OCI-LY3 (cell line): ENCODE results near the gene USHBP1.
"Not testable (repeated sequence)": the region's sequence is repeated elsewhere in the genome, so short reads cannot be mapped to it uniquely, and the experiment has no call there.

Experiments
- H2AFZ ChIP-seq: fragments of 200-600, 300-600 bp; shearing (Covaris generic); 2 replicates; pipeline ENCODE4 v1.6.0; 2014; ENCODE audit warnings: antibody characterized with exemption, low read depth, low read length
- H3K27ac ChIP-seq: fragments of 200-600, 300-600 bp; sonication (generic); 2 replicates; pipeline ENCODE4 v1.5.1; 2014; ENCODE audit warnings: mild to moderate bottlenecking, low read length, moderate library complexity, mixed read lengths
- H3K27me3 ChIP-seq: fragments of 200-600, 300-600 bp; sonication (generic); 2 replicates; pipeline ENCODE4 v1.6.1; 2014; ENCODE audit warnings: low read depth, low read length, mixed read lengths
- H3K36me3 ChIP-seq: fragments of 200-600, 300-600 bp; sonication (generic); replicated peaks from 2 replicates; pipeline ENCODE3; 2014; ENCODE audit warnings: low read depth, low read length, mixed read lengths
- H3K4me1 ChIP-seq: fragments of 300-600, 200-600 bp; sonication (generic); 2 replicates; pipeline ENCODE4 v1.6.1; 2014; ENCODE audit warnings: low read length, mixed read lengths
- H3K4me2 ChIP-seq: fragments of 200-600, 300-600 bp; sonication (generic); 2 replicates; pipeline ENCODE4 v1.6.1; 2014; ENCODE audit warnings: low read length, mixed read lengths
- H3K4me3 ChIP-seq: fragments of 300-600, 200-600 bp; sonication (generic); 2 replicates; pipeline ENCODE4 v1.5.1; 2014; ENCODE audit warnings: antibody characterized with exemption, mild to moderate bottlenecking, low read length, moderate library complexity
- H3K79me2 ChIP-seq: fragments of 300-600, 200-600 bp; shearing (Covaris generic); 2 replicates; pipeline ENCODE4 v1.6.1; 2014; ENCODE audit warnings: mild to moderate bottlenecking, low read length, mixed read lengths
- H3K9ac ChIP-seq: fragments of 300-600, 200-600 bp; shearing (Covaris generic); 2 replicates; pipeline ENCODE4 v1.6.0; 2014; ENCODE audit warnings: mild to moderate bottlenecking, low read length, moderate library complexity
- H3K9me3 ChIP-seq: fragments of 200-600, 300-600 bp; shearing (Covaris generic); 2 replicates; pipeline ENCODE4 v1.6.1; 2014; ENCODE audit warnings: low read length, mixed read lengths; ENCODE audit not compliant: insufficient read depth
- H4K20me1 ChIP-seq: fragments of 200-600, 300-600 bp; sonication (generic); 2 replicates; pipeline ENCODE4 v1.6.1; 2016; ENCODE audit warnings: low read length, mixed read lengths; ENCODE audit not compliant: insufficient read depth
- CTCF ChIP-seq: fragments of 200-600, 300-600 bp; sonication (generic); IDR thresholded peaks from 2 replicates; pipeline ENCODE4 v1.5.1; 2014; ENCODE audit warnings: antibody characterized with exemption, low read length, low read depth
- EZH2phosphoT487 ChIP-seq: fragments of 200-600 bp; shearing (Covaris generic); IDR thresholded peaks from 2 replicates; pipeline ENCODE4 v1.6.1; 2018; ENCODE audit warnings: antibody characterized with exemption, mixed run types, low read depth

The USHBP1 gene

GRCh38 chr19:17281391-17282304, 17.1 kb upstream of the USHBP1 start, which contains the start of gene ANKLE1:
TSS of gene ANKLE1 (plus strand) at chr19:17281901. CDS start at chr19:17281921, 20 bp downstream.
- Histone ChIP-seq H4K20me1 (no peaks in the 10 kb centered on the region), H3K4me1 (peaks cover 3% of the 10 kb centered on the region), H3K9me3 (no peaks in the 10 kb centered on the region), H3K36me3 (peaks cover 6% of the 10 kb centered on the region), H3K4me3 (peak within 1 kb of the TSS; percentile 65), H2AFZ (no peak within 1 kb of the TSS), H3K4me2 (peak within 1 kb of the TSS; percentile 63), H3K27ac (no peak within 1 kb of the TSS), H3K9ac (no peak within 1 kb of the TSS), H3K79me2 (no peaks in the 10 kb centered on the region), H3K27me3 (no peaks in the 10 kb centered on the region)
- TF ChIP-seq CTCF (no peak), EZH2phosphoT487 (no peak)

GRCh38 chr19:17279436-17279835, 14.9 kb upstream of the USHBP1 start:
- Histone ChIP-seq H3K36me3 (peaks cover 22% of the 10 kb centered on the region), H3K27ac (no peak overlapping the region), H3K4me3 (no peak overlapping the region), H4K20me1 (no peaks in the 10 kb centered on the region), H3K27me3 (no peaks in the 10 kb centered on the region), H3K79me2 (no peaks in the 10 kb centered on the region), H3K9me3 (no peaks in the 10 kb centered on the region), H3K4me1 (peaks cover 3% of the 10 kb centered on the region), H2AFZ (no peak overlapping the region), H3K9ac (no peak overlapping the region), H3K4me2 (no peak overlapping the region)
- TF ChIP-seq EZH2phosphoT487 (no peak), CTCF (no peak)

GRCh38 chr19:17275441-17276175, 11.1 kb upstream of the USHBP1 start:
- TF ChIP-seq EZH2phosphoT487: no peak
- TF ChIP-seq CTCF: no peak
- no peak overlapping the region for H3K27ac ChIP-seq
- H3K36me3 ChIP-seq: peaks cover 38% of the 10 kb centered on the region
- no peaks in the 10 kb centered on the region for H4K20me1 ChIP-seq
- no peaks in the 10 kb centered on the region for H3K9me3 ChIP-seq
- H3K4me1 ChIP-seq: no peaks in the 10 kb centered on the region
- no peak overlapping the region for H3K4me3 ChIP-seq
- no peak overlapping the region for H3K4me2 ChIP-seq
- H3K9ac ChIP-seq: no peak overlapping the region
- H3K79me2 ChIP-seq: no peaks in the 10 kb centered on the region
- no peak overlapping the region for H2AFZ ChIP-seq
- no peaks in the 10 kb centered on the region for H3K27me3 ChIP-seq

- not testable (repeated sequence) for H3K4me1 ChIP-seq, H3K9me3 ChIP-seq, H3K79me2 ChIP-seq, H2AFZ ChIP-seq, H3K27ac ChIP-seq, H4K20me1 ChIP-seq, H3K4me2 ChIP-seq, H3K9ac ChIP-seq, H3K27me3 ChIP-seq, H3K4me3 ChIP-seq
- H3K36me3 ChIP-seq: peaks cover 42% of the 10 kb centered on the region
These were observed 10.3 kb upstream of the USHBP1 start for GRCh38 chr19:17274892-17275291.
